HG03520 (cell line): Measurements from ENCODE around the gene ZC3H10.
"Not testable (repeated sequence)": the region's sequence is repeated elsewhere in the genome, so short reads cannot be mapped to it uniquely, and the experiment has no call there.

Source experiments
- ATAC-seq: cut with Tn5 transposase; IDR thresholded peaks from one replicate; pipeline ENCODE4 v1.9.1; 2021; ENCODE audit warnings: mild to moderate bottlenecking, moderate library complexity; ENCODE audit not compliant: unreplicated experiment

The ZC3H10 gene

GRCh38 chr12:56152756-56153677, 35.0 kb downstream of the ZC3H10 start:
- ATAC-seq, result no peak

- ATAC-seq, result no peak
Observed at GRCh38 chr12:56153678-56154065, 35.6 kb downstream of the ZC3H10 start.

- no peak for ATAC-seq
Observed at GRCh38 chr12:56154246-56154771, 36.2 kb downstream of the ZC3H10 start.

- ATAC-seq, result no peak
Observed at GRCh38 chr12:56154818-56155217, 36.8 kb downstream of the ZC3H10 start.

- ATAC-seq, result no peak
Observed at GRCh38 chr12:56155256-56155845, 37.3 kb downstream of the ZC3H10 start.

GRCh38 chr12:56156464-56157200, 38.6 kb downstream of the ZC3H10 start:
- not testable (repeated sequence) for ATAC-seq

- ATAC-seq, result peak; percentile 27
Observed at GRCh38 chr12:56157201-56158028, 39.3 kb downstream of the ZC3H10 start.

- peak; percentile 75 for ATAC-seq
Observed at GRCh38 chr12:56158029-56158925, 40.2 kb downstream of the ZC3H10 start, which contains the start of gene MYL6. TSS of gene MYL6 (plus strand) at chr12:56158359. CDS start at chr12:56158402, 43 bp downstream.

GRCh38 chr12:56158926-56159461, 40.9 kb downstream of the ZC3H10 start:
- no peak for ATAC-seq

- ATAC-seq, result no peak
Observed at GRCh38 chr12:56159482-56160192, 41.6 kb downstream of the ZC3H10 start.

GRCh38 chr12:56160193-56160763, 42.2 kb downstream of the ZC3H10 start:
- no peak for ATAC-seq

- ATAC-seq, result no peak
Observed at GRCh38 chr12:56160894-56161689, 43.0 kb downstream of the ZC3H10 start.

- ATAC-seq, result no peak
Observed at GRCh38 chr12:56161690-56162351, 43.8 kb downstream of the ZC3H10 start.

- ATAC-seq, result no peak
Observed at GRCh38 chr12:56162468-56163290, 44.6 kb downstream of the ZC3H10 start.

- ATAC-seq, result no peak
Observed at GRCh38 chr12:56163533-56164344, 45.7 kb downstream of the ZC3H10 start.
